ENCODE data around the gene HOXB6.

The HOXB6 gene

GRCh38 chr17:48624544-48625494 lies 20.0 kb upstream of the HOXB6 start (continued):
- TF ChIP-seq ZNF2 (tag by site-specific recombination; IDR thresholded peaks at IDR 0.05) (0 out of 2 replicates have a peak, but pooled peaks have one; percentile 21), ZNF626 (tag by site-specific recombination; IDR thresholded peaks at IDR 0.05) (no peak), FEZF1 (tag by site-specific recombination; IDR thresholded peaks at IDR 0.05) (no peak; the same call in none of the 2 replicates), ZSCAN30 (tag by site-specific recombination; IDR thresholded peaks at IDR 0.05) (peak; percentile 45), KLF9 (tag by site-specific recombination; IDR thresholded peaks at IDR 0.05; ENCODE audit: low read depth) (no peak), ZBTB26 (tag by site-specific recombination; optimal IDR thresholded peaks at IDR 0.05) (peak; percentile 29), ZNF510 (tag by site-specific recombination; IDR thresholded peaks at IDR 0.05; ENCODE audit: insufficient replicate concordance) (no peak), REPIN1 (tag by site-specific recombination; IDR thresholded peaks at IDR 0.05; ENCODE audit: low read depth) (no peak), ZNF514 (tag by site-specific recombination; IDR thresholded peaks at IDR 0.05) (no peak), ZNF560 (tag by site-specific recombination; IDR thresholded peaks at IDR 0.05; ENCODE audit: borderline replicate concordance) (no peak), ZNF394 (tag by site-specific recombination; IDR thresholded peaks at IDR 0.05; ENCODE audit: borderline replicate concordance) (no peak), ZBTB20 (tag by site-specific recombination; IDR thresholded peaks at IDR 0.05) (peak; percentile 57; the same call in 1 of the 2 replicates), ZFHX2 (tag by site-specific recombination; conservative IDR thresholded peaks at IDR 0.05) (no peak), ZNF677 (tag by site-specific recombination; IDR thresholded peaks at IDR 0.05) (0 out of 2 replicates have a peak, but pooled peaks have one; percentile 5), ZNF549 (tag by site-specific recombination; IDR thresholded peaks at IDR 0.05) (no peak), ZXDB (tag by site-specific recombination; IDR thresholded peaks at IDR 0.05) (peak; percentile 51; the same call in 1 of the 2 replicates), ZSCAN4 (tag by site-specific recombination; IDR thresholded peaks at IDR 0.05) (peak; percentile 48; the same call in 1 of the 2 replicates), ZNF571 (tag by site-specific recombination; IDR thresholded peaks at IDR 0.05) (no peak), ZNF670 (tag by site-specific recombination; IDR thresholded peaks at IDR 0.05; ENCODE audit: low read depth) (no peak), ZNF175 (tag by site-specific recombination; IDR thresholded peaks at IDR 0.05) (no peak), ZNF19 (tag by site-specific recombination; IDR thresholded peaks at IDR 0.05; ENCODE audit: low read depth) (no peak), TRIM28 (IDR thresholded peaks at IDR 0.05; ENCODE audit: borderline replicate concordance, low read length) (no peak), EGR2 (tag by site-specific recombination; IDR thresholded peaks at IDR 0.05; ENCODE audit: low read depth) (no peak), ZNF23 (tag by site-specific recombination; IDR thresholded peaks at IDR 0.05; ENCODE audit: borderline replicate concordance) (no peak), BCL6B (tag by site-specific recombination; IDR thresholded peaks at IDR 0.05) (no peak), OVOL3 (tag by site-specific recombination; IDR thresholded peaks at IDR 0.05) (no peak), PATZ1 (tag by site-specific recombination; IDR thresholded peaks at IDR 0.05) (peak; percentile 57), ZNF48 (tag by site-specific recombination; IDR thresholded peaks at IDR 0.05) (no peak), ZNF148 (tag by site-specific recombination; IDR thresholded peaks at IDR 0.05; ENCODE audit: borderline replicate concordance) (no peak), GLIS2 (tag by site-specific recombination; IDR thresholded peaks at IDR 0.05) (peak; percentile 82), ZNF777 (tag by site-specific recombination; IDR thresholded peaks at IDR 0.05; ENCODE audit: borderline replicate concordance) (no peak)
